GM12878 (cell line): ENCODE measurements around the gene B4GALNT2. TPM values are rescaled to one million over a fixed set of nuclear protein-coding genes. Genes with fewer than 3 reads are reported as not detected.

Experiments
- ATAC-seq: fragments of 200-7000 bp; cut with Tn5 transposase; 3 replicates; pipeline ENCODE4 v1.9.1; 2020; ENCODE audit warnings: mild to moderate bottlenecking, moderate library complexity
- BruUV-seq: library from RNA; stranded (reverse); fragments of 400-500 nt; replicated peaks from 2 replicates; lab custom pipeline; 2021; lab: Mats Ljungman, UMichigan
- CTCF ChIA-PET: fragments of 300-600 bp; sonication (Branson Sonifier 250); formaldehyde crosslinking; extraction: SDS; loops from one replicate; lab custom pipeline; 2021; ENCODE audit warnings: inconsistent platforms; lab: Yijun Ruan, JAX
- POLR2A ChIA-PET: fragments of 350-600 bp; formaldehyde crosslinking; extraction: SDS; loops from one replicate; lab custom pipeline; 2021; ENCODE audit warnings: inconsistent platforms; lab: Charles Lee
- RAD21 ChIA-PET: fragments of 300-600 bp; sonication (Branson Sonifier 250); formaldehyde crosslinking; loops from one replicate; lab custom pipeline; 2023; ENCODE audit warnings: antibody characterized with exemption; ENCODE audit not compliant: unreplicated experiment; lab: Charles Lee
- SMC1A ChIA-PET: fragments of 300-600 bp; sonication (Branson Sonifier 250); formaldehyde crosslinking; loops from one replicate; lab custom pipeline; 2023; ENCODE audit not compliant: unreplicated experiment, uncharacterized antibody; lab: Charles Lee
- DNase-seq: peaks from one replicate; pipeline ENCODE4 v3.0.0-alpha.2; 2011; ENCODE audit warnings: low read depth, low spot score
- FAIRE-seq: peaks from 3 replicates; lab custom pipeline; 2011; peaks lifted over from hg19 to GRCh38; lab: Jason Lieb, UNC
- H2AFZ ChIP-seq: 2 replicates; pipeline ENCODE4 v1.6.0; 2011; ENCODE audit warnings: low read depth, low read length, control low read depth; ENCODE audit not compliant: control insufficient read depth
- H3K27ac ChIP-seq: 2 replicates; pipeline ENCODE4 v1.5.1; 2011; ENCODE audit warnings: control low read depth; ENCODE audit not compliant: control insufficient read depth, insufficient read depth
- H3K27me3 ChIP-seq, 2 experiments: replicated peaks in 1 of 2; 2 replicates each; pipeline versions ENCODE4 v1.6.0 to v1.6.1; 2011; ENCODE audit warnings: low read length in 1 of 2; ENCODE audit not compliant: control insufficient read depth in 2 of 2, insufficient read depth in 2 of 2
- H3K36me3 ChIP-seq, 2 experiments: 2 replicates each; pipeline ENCODE4 v1.5.1; 2011; ENCODE audit warnings: low read length in 1 of 2; ENCODE audit not compliant: control insufficient read depth in 2 of 2, insufficient read depth in 2 of 2
- H3K4me1 ChIP-seq: 2 replicates; pipeline ENCODE4 v1.6.1; 2011; ENCODE audit warnings: mild to moderate bottlenecking, low read length, moderate library complexity, mixed read lengths; ENCODE audit not compliant: control insufficient read depth, insufficient read depth
- H3K4me2 ChIP-seq: 2 replicates; pipeline ENCODE4 v1.6.0; 2011; ENCODE audit warnings: control low read depth; ENCODE audit not compliant: control insufficient read depth, insufficient read depth
- H3K4me3 ChIP-seq: fragments of 200-600 bp; sonication (generic); 2 replicates; pipeline ENCODE4 v1.5.1; 2016
- H3K79me2 ChIP-seq: 2 replicates; pipeline ENCODE4 v1.6.0; 2011; ENCODE audit warnings: low read length; ENCODE audit not compliant: control insufficient read depth, insufficient read depth
- H3K9ac ChIP-seq: 2 replicates; pipeline ENCODE4 v1.8.0; 2011; ENCODE audit warnings: low read length, control low read depth, mixed read lengths; ENCODE audit not compliant: control insufficient read depth, insufficient read depth
- H3K9me3 ChIP-seq: replicated peaks from 3 replicates; pipeline ENCODE4 v1.5.1; 2011; ENCODE audit warnings: mild to moderate bottlenecking, low read length; ENCODE audit not compliant: control insufficient read depth, insufficient read depth
- H4K20me1 ChIP-seq: 2 replicates; pipeline ENCODE4 v1.6.0; 2011; ENCODE audit not compliant: control insufficient read depth, insufficient read depth
- E2F8 ChIP-seq: fragments of 450-650 bp; IDR thresholded peaks from 2 replicates; pipeline ENCODE4 v1.6.1; 2018; ENCODE audit warnings: mild to moderate bottlenecking, low read depth, moderate library complexity; ENCODE audit not compliant: partially characterized antibody
- FOXM1 ChIP-seq: IDR thresholded peaks from 2 replicates; pipeline ENCODE4 v1.6.1; 2012; ENCODE audit warnings: low read depth, mild to moderate bottlenecking, inconsistent platforms, low read length, moderate library complexity
- PML ChIP-seq: IDR thresholded peaks from 2 replicates; pipeline ENCODE4 v1.6.1; 2012; ENCODE audit warnings: low read length, inconsistent platforms
- TARDBP ChIP-seq: IDR thresholded peaks from 2 replicates; pipeline ENCODE4 v1.6.1; 2016; ENCODE audit warnings: borderline replicate concordance
- ZNF687 ChIP-seq: fragments of 450-650 bp; IDR thresholded peaks from 2 replicates; pipeline ENCODE4 v1.6.1; 2017; ENCODE audit warnings: mild to moderate bottlenecking, moderate library complexity
- WGBS: methylation state at CpG from one replicate; pipeline ENCODE4 v1.1.6; 2016; ENCODE audit warnings: low lambda C conversion rate; ENCODE audit not compliant: insufficient replicate concordance, insufficient coverage; ENCODE audit errors: missing lambda C conversion rate; 5-methylcytosine and 5-hydroxymethylcytosine counted together
- in situ Hi-C: fragments of 300-500 bp; cut with MboI; formaldehyde crosslinking; loops from 9 replicates; pipeline ENCODE4 v1.14.3; 2018; ENCODE audit warnings: mixed read lengths
- intact Hi-C: fragments of 100-400 bp; cut with micrococcal nuclease; formaldehyde crosslinking; loops from one replicate; pipeline ENCODE4 v1.14.2; 2022; ENCODE audit not compliant: unreplicated experiment
- polyA plus RNA-seq, 11 experiments: library from polyadenylated mRNA; depleted of rRNA in 4 of 11; unstranded in 6 of 11; stranded (reverse) in 5 of 11; fragments of >200 nt; fragmentation: Nextera tagmentation in 4 of 11; fragmentation: Illumina TruSeq in 1 of 11; extraction: Ambion mirVana in 4 of 11; extraction: Trizol in 1 of 11; gene quantifications; 1 replicate in 1 of 11; 2 replicates in 10 of 11; pipeline versions ENCODE4 v1.2.1 to v1.2.3, GENCODE V29; 2011 to 2016; ENCODE audit warnings: inconsistent platforms in 2 of 11, missing spikeins in 2 of 11, low read depth in 1 of 11
- total RNA-seq, 4 experiments: library from RNA; depleted of rRNA in 3 of 4; stranded (reverse); fragments of >200 nt in 3 of 4; fragmentation: Illumina TruSeq in 1 of 4; extraction: Trizol in 1 of 4; gene quantifications; 2 replicates each; pipeline versions ENCODE4 v1.2.1 to v1.2.3, GENCODE V29; 2013 to 2021

The B4GALNT2 gene
- total and polyA plus RNA-seq, 10 of the 15 experiments (the other 5 are each of a cell fraction or from before 2014, with no cell fraction given): not detected

DNA sequence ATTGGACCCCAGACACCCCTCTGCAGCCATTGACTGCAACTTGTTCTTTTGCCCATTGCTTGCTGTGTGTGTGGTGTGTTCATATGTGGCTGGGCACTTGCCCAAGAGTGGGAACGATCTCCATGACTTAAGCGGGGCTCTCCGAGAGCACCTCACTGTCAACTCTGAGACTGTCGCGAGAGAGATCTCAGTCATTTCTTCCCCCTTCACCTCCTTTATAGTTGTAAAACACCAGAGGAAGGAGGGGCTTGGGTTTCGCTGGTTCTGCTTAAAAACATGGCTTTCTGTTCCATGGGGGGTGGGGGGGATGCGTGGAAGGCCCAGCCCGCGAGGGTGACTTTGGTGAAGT, 90.6 kb downstream of the B4GALNT2 start:
- Histone ChIP-seq H3K27me3 (no peaks in the 10 kb centered on the region), H3K4me2 (peak overlapping the region; percentile 62), H3K4me3 (no peak overlapping the region), H2AFZ (no peak overlapping the region), H3K9ac (no peak overlapping the region), H3K79me2 (no peaks in the 10 kb centered on the region; the same call in none of the 2 replicates), H3K27ac (no peak overlapping the region), H4K20me1 (0 out of 2 replicates have a peak, but pooled peaks cover 7% of the 10 kb centered on the region), H3K9me3 (no peaks in the 10 kb centered on the region), H3K4me1 (peaks cover 46% of the 10 kb centered on the region), H3K36me3 (peaks cover 6 to 17% of the 10 kb centered on the region in 2 experiments)
- WGBS: 16% methylated on average over 9 of the region's 9 CpGs
- 0 out of 2 replicates have a peak, but pooled peaks have one; percentile 12 for TF ChIP-seq FOXM1
- no peak for TF ChIP-seq TARDBP
- TF ChIP-seq PML: peak; percentile 47; the same call in 1 of the 2 replicates
- TF ChIP-seq ZNF687: no peak
- TF ChIP-seq E2F8: peak; percentile 13
- ChIA-PET RAD21 (interaction anchor here (1.1 to 2.3 kb wide), 3 partner anchors 29 to 40 kb away, joined by 3 to 13 read pairs (median 6); no protein-coding TSS in a partner anchor), SMC1A (interaction anchor here (1.1 to 16.8 kb wide), 5 partner anchors 11 to 43 kb away, joined by 3 to 354 read pairs (median 11); no protein-coding TSS in a partner anchor), CTCF (interaction anchor here (0.8 to 2.8 kb wide), 11 partner anchors 8 to 70 kb away, joined by 3 to 22 read pairs (median 8); partner anchors contain the start of genes ABI3 and GNGT2), POLR2A (interaction anchor here (1.7 kb wide), 1 partner anchor 31 kb away, joined by 7 read pairs; no protein-coding TSS in a partner anchor)
- ATAC-seq (no peak), FAIRE-seq (no peak), DNase-seq (no peak)
- in situ Hi-C loops (loop anchor here (10.0 kb wide), 1 partner anchor 48 kb away; no protein-coding TSS in a partner anchor), intact Hi-C loops (no loop called here)
- no TSS peak for BruUV-seq
